Astrocyte of the cerebellum (primary cell): Measurements from ENCODE around the gene GNAI2.

Source experiments
- DNase-seq: peaks from one replicate; pipeline ENCODE4 v3.0.0-alpha.2; 2011; ENCODE audit warnings: low read depth
- H3K4me3 ChIP-seq: 2 replicates; pipeline ENCODE4 v1.5.1; 2011; ENCODE audit warnings: mild to moderate bottlenecking, low read depth, low read length, moderate library complexity
- in situ Hi-C: cut with HindIII; loops from 2 replicates; pipeline ENCODE4 v1.10.0; 2017; ENCODE audit warnings: low sequenced_read_pairs
- TF ChIP-seq, protein P1 (sequence below): IDR thresholded peaks from 2 replicates; pipeline ENCODE4 v1.5.1; 2012; ENCODE audit warnings: low read length, low read depth, moderate library complexity, mild to moderate bottlenecking; ENCODE audit errors: missing control alignments

GNAI2 gene

DNA sequence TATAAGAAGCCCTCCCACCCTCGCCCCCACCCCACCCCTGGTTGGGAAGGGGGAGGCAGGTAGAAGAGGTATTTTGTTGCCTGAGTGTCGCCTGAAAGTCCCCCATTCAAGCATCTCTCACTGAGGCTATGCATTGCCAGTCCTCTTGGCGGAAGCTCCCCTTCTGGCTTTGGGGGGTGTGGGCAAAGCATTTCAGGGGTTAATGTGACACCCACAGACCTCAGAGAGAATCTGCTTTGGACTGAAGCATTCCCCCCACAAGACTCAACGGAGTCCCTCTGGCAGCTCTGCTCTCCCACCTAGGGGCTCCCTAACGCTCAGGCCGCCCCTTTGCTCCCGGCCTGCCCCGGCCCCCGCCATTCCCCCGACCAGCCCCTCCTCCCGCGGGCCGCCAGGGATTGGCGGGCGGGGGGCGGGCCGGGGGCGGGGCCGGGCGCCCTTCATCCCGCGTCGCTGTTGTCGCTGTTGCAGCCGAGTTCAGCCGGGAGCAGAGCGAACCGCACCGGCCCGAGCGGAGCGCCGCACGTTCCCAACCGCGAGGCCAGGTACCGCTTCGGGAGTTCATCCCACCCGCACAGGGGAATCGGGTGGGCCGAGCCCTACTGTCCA, 31.1 kb upstream of the GNAI2 start, which contains the start of gene SLC38A3:
Gene SLC38A3 (plus strand): TSS at position 468 of the 609 bp plus-strand sequence. CDS start 8,929 bp downstream, outside the sequence.
- in situ Hi-C loops: no loop called here
- peak within 1 kb of the TSS; percentile 34 for H3K4me3 ChIP-seq
- DNase-seq: no peak
- TF ChIP-seq, protein P1, sequence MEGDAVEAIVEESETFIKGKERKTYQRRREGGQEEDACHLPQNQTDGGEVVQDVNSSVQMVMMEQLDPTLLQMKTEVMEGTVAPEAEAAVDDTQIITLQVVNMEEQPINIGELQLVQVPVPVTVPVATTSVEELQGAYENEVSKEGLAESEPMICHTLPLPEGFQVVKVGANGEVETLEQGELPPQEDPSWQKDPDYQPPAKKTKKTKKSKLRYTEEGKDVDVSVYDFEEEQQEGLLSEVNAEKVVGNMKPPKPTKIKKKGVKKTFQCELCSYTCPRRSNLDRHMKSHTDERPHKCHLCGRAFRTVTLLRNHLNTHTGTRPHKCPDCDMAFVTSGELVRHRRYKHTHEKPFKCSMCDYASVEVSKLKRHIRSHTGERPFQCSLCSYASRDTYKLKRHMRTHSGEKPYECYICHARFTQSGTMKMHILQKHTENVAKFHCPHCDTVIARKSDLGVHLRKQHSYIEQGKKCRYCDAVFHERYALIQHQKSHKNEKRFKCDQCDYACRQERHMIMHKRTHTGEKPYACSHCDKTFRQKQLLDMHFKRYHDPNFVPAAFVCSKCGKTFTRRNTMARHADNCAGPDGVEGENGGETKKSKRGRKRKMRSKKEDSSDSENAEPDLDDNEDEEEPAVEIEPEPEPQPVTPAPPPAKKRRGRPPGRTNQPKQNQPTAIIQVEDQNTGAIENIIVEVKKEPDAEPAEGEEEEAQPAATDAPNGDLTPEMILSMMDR: no peak

DNA sequence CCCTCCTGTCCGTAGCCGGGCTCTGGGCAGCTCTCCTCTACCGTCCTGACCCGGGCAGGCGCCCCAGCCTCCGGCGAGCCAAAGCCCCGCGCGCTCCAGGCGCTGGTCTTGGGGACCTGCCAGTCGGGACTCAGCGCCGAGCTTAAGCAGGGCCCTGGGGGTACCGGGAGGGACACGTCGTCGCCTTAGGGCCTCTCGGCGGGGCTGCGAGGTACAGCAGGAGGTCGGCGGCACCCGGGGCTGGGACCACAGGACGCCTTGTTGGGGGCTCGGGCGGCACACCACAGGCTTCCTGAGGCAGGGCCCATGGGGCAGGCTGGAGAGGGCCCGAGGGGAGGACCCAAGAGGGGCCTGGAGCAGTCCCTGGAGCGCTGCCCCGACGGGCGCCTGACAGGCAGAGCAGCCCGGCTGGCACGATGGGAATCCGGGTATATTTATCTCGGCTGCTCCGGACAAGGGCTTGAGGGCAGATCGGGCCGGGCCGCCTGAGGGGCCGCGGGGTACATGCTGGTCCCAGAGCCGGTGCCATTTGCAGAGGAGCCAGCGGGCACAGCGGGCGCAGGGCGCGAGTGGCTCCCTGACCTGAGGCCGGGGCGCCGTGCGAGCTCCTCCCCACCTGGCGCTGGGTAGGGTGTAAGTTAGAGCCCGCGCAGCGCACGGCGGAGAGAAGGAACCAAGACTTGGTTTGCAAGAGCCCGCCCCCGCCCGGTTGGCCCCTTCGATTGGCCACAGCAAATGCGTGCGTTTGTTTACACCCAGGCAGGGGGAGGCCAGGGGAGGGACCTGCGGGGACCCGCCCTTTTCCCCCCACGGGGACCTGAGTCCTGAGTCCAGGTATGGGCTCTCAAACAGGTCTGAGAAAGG, 30.4 kb upstream of the GNAI2 start:
- H3K4me3 ChIP-seq: peak overlapping the region; percentile 34
- DNase-seq: no peak
- TF ChIP-seq, protein P1: no peak
- in situ Hi-C loops: no loop called here

DNA sequence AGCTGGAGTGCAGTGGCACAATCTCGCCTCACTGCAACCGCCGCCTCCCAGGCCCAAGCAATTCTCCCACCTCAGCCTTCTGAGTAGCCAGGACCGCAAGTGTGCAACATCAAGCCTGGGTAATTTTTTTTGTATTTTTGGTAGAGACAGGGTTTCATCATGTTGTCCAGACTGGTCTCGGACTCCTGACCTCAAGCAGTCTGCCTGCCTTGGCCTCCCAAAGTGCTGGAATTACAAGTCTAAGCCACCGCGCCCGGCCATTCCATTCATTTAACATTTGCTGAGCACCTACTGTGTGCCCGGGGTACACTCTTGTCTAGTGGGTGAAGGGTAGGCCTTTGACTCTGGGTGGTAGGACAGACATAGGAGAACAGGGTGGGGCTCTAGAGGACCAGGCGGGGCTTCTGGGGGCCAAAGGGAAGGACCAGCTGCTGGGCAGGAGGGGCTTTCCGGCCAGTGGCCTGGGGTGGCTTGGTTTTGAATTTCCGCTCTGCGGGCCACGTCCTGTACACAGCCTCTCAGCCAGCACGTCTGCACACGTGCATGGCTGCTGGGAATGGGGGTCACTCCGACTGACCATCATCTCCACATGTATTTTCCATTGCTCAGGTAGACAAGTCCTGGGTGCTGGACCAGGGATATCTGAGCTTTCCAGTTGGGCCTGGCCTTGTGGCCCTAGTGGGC, 28.5 kb upstream of the GNAI2 start:
- TF ChIP-seq, protein P1: no peak
- in situ Hi-C loops: no loop called here
- DNase-seq: no peak
- H3K4me3 ChIP-seq: no peak overlapping the region

DNA sequence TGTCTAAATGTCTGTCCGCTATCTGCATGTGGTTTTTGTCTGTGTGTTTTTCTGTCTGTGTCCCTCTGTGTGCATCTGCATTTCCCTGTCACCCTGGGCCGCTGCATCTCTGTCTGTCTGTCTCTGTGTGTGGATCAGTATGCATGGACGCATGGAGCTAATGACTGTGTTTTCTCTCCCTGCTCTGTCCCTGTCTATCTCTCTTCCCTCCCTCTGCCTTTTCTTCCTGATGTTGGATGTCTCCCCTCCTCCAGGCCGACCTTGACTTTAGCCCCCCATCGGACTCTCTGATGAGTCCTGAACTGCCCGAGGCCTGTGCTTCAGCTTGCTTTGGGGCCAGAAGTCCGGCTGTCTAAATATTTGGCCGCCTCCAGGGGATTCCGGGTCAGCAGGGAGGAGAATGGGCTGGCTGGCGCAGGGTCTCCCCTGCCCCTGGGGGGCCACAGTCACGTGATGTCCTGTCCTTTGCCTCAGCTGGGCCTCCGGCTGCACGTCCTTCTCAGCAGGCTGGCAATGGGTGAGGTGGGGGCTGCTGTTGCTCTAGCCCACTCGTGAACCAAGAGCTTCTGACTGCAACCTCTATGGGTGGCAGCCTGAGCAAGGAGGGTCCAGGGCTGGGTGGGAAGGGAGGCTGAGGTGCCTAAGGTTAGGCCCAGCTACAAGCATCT, 27.2 kb upstream of the GNAI2 start:
- no peak for DNase-seq
- H3K4me3 ChIP-seq: no peak overlapping the region
- in situ Hi-C loops: no loop called here
- TF ChIP-seq, protein P1: no peak

DNA sequence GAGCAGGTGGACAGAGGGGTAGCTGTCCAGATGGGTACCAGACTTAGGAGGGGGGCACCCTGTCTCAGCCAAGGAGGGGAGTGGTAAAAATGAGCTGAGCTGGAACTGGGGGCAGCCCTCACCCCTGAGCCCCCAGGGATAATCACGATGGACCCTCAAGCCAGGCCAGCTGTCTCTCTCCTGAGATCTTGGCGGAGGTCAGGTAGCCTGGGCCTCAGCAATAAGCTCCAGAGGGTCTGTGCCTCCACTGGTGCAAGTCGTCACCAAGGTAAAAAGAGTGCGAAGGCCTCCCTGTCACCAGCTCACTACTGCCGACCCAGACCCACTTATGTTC, 25.9 kb upstream of the GNAI2 start:
- H3K4me3 ChIP-seq: no peak overlapping the region
- TF ChIP-seq, protein P1: no peak
- no peak for DNase-seq
- in situ Hi-C loops: no loop called here
